Measurements from ENCODE around the gene SYCP2L. TPM values are rescaled to one million over a fixed set of nuclear protein-coding genes. Genes with fewer than 3 reads are reported as not detected.
"Not testable (repeated sequence)": the region's sequence is repeated elsewhere in the genome, so short reads cannot be mapped to it uniquely, and the experiment has no call there.

SYCP2L gene
- total RNA-seq, 1 donor from 2014 or later: 0.26 TPM

DNA sequence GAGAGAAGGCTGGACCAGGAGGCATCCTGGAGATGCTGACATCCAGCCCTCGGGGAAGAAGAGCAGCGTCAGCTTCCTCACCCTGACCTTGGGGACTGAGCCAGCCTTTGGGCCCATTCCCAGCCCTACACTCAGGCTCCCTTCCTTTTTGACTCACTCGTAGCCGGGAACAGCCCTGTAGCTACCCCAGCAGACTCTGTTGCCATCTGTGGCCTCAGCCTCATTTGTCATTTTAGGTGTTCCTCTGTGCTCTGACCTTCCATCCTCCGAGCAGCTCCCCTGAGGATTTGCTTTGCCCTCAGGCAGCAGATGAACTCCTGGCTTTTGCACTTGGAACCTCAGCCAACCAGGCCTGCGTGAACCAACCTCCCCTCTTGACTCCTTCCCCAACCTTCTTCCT is 89.7 kb downstream of the SYCP2L start:
- TF ChIP-seq, protein P1, sequence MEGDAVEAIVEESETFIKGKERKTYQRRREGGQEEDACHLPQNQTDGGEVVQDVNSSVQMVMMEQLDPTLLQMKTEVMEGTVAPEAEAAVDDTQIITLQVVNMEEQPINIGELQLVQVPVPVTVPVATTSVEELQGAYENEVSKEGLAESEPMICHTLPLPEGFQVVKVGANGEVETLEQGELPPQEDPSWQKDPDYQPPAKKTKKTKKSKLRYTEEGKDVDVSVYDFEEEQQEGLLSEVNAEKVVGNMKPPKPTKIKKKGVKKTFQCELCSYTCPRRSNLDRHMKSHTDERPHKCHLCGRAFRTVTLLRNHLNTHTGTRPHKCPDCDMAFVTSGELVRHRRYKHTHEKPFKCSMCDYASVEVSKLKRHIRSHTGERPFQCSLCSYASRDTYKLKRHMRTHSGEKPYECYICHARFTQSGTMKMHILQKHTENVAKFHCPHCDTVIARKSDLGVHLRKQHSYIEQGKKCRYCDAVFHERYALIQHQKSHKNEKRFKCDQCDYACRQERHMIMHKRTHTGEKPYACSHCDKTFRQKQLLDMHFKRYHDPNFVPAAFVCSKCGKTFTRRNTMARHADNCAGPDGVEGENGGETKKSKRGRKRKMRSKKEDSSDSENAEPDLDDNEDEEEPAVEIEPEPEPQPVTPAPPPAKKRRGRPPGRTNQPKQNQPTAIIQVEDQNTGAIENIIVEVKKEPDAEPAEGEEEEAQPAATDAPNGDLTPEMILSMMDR (IDR thresholded peaks at IDR 0.05; ENCODE audit: insufficient read depth, low read length, severe bottlenecking): no peak

DNA sequence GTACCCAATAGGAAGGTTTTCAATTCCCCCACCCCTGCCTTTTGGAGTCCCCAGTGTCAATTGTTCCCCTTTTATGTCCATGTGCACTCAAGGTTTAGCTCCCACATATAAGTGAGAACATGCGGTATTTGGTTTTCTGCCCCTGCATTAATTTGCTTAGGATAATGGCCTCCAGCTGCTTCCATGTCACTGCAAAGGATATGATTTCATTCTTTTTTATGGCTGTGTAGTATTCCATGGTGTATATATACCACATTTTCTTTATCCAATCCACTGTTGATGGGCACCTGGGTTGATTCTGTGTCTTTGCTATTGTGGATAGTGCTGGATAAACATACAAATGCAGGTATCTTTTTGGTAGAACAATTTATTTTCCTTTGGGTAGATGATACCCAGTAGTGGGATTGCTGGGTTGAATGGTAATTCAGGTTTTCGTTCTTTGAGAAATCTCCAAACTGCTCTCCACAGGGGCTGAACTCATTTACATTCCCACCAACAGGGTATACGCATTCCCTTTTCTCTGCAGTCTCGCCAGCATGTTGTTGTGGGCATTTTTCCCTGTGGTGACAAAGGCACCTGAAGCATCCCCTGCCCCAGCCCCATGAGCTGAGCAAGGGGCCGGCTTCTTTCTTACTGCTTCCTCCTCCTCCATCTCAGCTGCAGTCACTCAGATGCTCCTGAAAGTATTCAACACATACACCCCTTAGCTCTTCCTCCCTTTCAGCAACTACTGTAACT is 90.5 kb downstream of the SYCP2L start:
- DNase-seq (ENCODE audit: low read depth) (no peak), FAIRE-seq (no peak)
- TF ChIP-seq, protein P1 (IDR thresholded peaks at IDR 0.05; ENCODE audit: insufficient read depth, low read length, severe bottlenecking): no peak
- Histone ChIP-seq H3K27me3 (ENCODE audit: control insufficient read depth, insufficient read depth, low read length) (peaks cover 2% of the 10 kb centered on the region), H3K4me3 (ENCODE audit: low read depth, low read length) (no peak overlapping the region), H3K36me3 (ENCODE audit: control insufficient read depth, insufficient read depth, low read length) (no peaks in the 10 kb centered on the region)

More for the DNA sequence above, 89.7 kb downstream of the SYCP2L start:
- Histone ChIP-seq H3K27me3 (ENCODE audit: control insufficient read depth, insufficient read depth, low read length) (peaks cover 2% of the 10 kb centered on the region), H3K36me3 (ENCODE audit: control insufficient read depth, insufficient read depth, low read length) (no peaks in the 10 kb centered on the region), H3K4me3 (ENCODE audit: low read depth, low read length) (no peak overlapping the region)
- DNase-seq (ENCODE audit: low read depth) (no peak), FAIRE-seq (no peak)

DNA sequence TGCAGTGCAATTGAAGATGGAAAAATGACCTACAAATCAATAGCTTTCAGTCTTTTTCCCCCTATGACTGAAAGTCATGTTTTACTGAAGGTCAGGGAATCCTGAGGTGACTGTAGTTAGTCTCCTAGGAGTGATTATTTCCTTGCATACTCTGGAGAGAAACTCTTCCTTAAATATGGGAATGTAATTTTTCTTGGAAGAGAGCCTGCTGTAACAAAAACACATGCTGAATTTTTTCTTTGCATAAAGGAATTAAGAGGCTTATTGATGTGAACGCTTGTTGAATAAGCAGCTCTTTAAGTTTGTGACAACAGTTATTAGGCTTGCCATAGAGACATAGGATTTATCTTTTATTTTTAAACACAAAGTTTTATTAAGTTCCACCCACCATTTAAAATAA is 92.8 kb downstream of the SYCP2L start:
- FAIRE-seq: no peak
- peaks cover 2% of the 10 kb centered on the region for H3K27me3 ChIP-seq (ENCODE audit: control insufficient read depth, insufficient read depth, low read length)
- TF ChIP-seq, protein P1 (IDR thresholded peaks at IDR 0.05; ENCODE audit: insufficient read depth, low read length, severe bottlenecking): no peak

DNA sequence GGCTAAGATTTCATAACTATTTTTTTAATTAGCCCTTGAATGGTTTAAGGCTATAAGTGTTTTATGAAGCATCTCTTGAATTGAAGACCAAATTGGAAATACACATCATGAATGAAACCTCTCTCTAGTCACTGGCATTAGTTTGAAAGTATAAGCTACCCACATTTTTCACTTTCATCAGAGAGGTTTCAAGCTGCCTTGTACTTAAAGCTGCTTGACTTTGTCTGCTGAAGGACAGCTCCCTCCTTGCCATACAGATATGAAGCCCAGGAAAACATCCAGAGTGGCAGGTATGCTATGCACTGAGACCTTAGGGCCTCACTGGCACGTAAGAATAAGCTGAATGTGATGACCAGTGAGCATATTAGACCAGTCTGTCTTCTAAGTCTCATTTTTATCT is 94.6 kb downstream of the SYCP2L start:
- H3K36me3 ChIP-seq (ENCODE audit: control insufficient read depth, insufficient read depth, low read length): no peaks in the 10 kb centered on the region
- H3K27me3 ChIP-seq (ENCODE audit: control insufficient read depth, insufficient read depth, low read length): peaks cover 2% of the 10 kb centered on the region
- no peak overlapping the region for H3K4me3 ChIP-seq (ENCODE audit: low read depth, low read length)
- FAIRE-seq (no peak), DNase-seq (ENCODE audit: low read depth) (no peak)
- TF ChIP-seq, protein P1 (IDR thresholded peaks at IDR 0.05; ENCODE audit: insufficient read depth, low read length, severe bottlenecking): no peak

More for the DNA sequence above, 92.8 kb downstream of the SYCP2L start:
- Histone ChIP-seq H3K4me3 (ENCODE audit: low read depth, low read length) (no peak overlapping the region), H3K36me3 (ENCODE audit: control insufficient read depth, insufficient read depth, low read length) (no peaks in the 10 kb centered on the region)
- DNase-seq (ENCODE audit: low read depth): no peak

DNA sequence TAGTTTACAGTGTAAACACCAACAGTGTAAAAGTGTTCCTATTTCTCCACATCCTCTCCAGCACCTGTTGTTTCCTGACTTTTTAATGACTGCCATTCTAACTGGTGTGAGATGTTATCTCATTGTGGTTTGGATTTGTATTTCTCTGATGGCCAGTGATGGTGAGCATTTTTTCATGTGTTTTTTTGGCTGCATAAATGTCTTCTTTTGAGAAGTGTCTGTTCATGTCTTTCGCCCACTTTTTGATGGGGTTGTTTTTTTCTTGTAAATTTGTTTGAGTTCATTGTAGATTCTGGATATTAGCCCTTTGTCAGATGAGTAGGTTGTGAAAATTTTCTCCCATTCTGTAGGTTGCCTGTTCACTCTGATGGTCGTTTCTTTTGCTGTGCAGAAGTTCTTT is 98.1 kb downstream of the SYCP2L start:
- not testable (repeated sequence) for H3K27me3 ChIP-seq (ENCODE audit: control insufficient read depth, insufficient read depth, low read length); H3K36me3 ChIP-seq (ENCODE audit: control insufficient read depth, insufficient read depth, low read length); FAIRE-seq; H3K4me3 ChIP-seq (ENCODE audit: low read depth, low read length); DNase-seq (ENCODE audit: low read depth)

DNA sequence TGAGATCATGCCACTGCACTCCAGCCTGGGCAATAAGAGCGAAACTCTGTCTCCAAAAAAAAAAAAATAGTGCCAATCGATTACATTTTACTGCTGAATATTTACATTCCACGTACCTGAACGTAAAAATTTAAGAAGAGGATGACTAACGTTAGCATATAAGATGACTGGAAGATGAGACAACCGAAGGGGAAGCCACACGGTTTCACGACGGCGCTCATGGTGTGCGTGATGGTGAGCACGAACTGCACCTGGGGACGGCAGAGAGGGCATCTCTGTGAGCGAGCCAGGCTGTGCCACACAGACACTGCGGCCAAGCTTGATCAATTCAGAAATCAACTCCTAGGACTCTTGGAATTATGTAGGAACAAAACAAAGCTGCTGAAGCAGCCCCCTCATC is 102.7 kb downstream of the SYCP2L start:
- TF ChIP-seq, protein P1 (IDR thresholded peaks at IDR 0.05; ENCODE audit: insufficient read depth, low read length, severe bottlenecking): no peak
- DNase-seq (ENCODE audit: low read depth): no peak
- Histone ChIP-seq H3K4me3 (ENCODE audit: low read depth, low read length) (no peak overlapping the region), H3K27me3 (ENCODE audit: control insufficient read depth, insufficient read depth, low read length) (no peaks in the 10 kb centered on the region), H3K36me3 (ENCODE audit: control insufficient read depth, insufficient read depth, low read length) (no peaks in the 10 kb centered on the region)
- FAIRE-seq: no peak

All from bronchial epithelial cell (primary cell).